Raji (cell line): ENCODE measurements around the gene COL16A1.

Experiments used
- POLR2A ChIP-seq: IDR thresholded peaks from 2 replicates; pipeline ENCODE4 v1.6.1; 2011; ENCODE audit warnings: low read depth, low read length, control low read depth; ENCODE audit not compliant: insufficient read depth

Gene COL16A1

GRCh38 chr1:31658721-31659120, 45.1 kb downstream of the COL16A1 start:
- no peak for TF ChIP-seq POLR2A

- no peak for TF ChIP-seq POLR2A
These were observed 45.8 kb downstream of the COL16A1 start for GRCh38 chr1:31657972-31658510.

GRCh38 chr1:31657020-31657804, 46.6 kb downstream of the COL16A1 start:
- no peak for TF ChIP-seq POLR2A

GRCh38 chr1:31655756-31656155, 48.1 kb downstream of the COL16A1 start:
- no peak for TF ChIP-seq POLR2A

GRCh38 chr1:31655104-31655503, 48.7 kb downstream of the COL16A1 start:
- TF ChIP-seq POLR2A, result no peak

GRCh38 chr1:31654474-31654776, 49.4 kb downstream of the COL16A1 start:
- TF ChIP-seq POLR2A, result no peak

GRCh38 chr1:31653717-31654473, 49.9 kb downstream of the COL16A1 start:
- TF ChIP-seq POLR2A, result no peak

GRCh38 chr1:31652891-31653499, 50.8 kb downstream of the COL16A1 start:
- TF ChIP-seq POLR2A, result no peak

- TF ChIP-seq POLR2A, result no peak
These were observed 52.1 kb downstream of the COL16A1 start for GRCh38 chr1:31651766-31652165.

- no peak for TF ChIP-seq POLR2A
These were observed 52.8 kb downstream of the COL16A1 start for GRCh38 chr1:31651089-31651420.

GRCh38 chr1:31650161-31651088, 53.4 kb downstream of the COL16A1 start:
- no peak for TF ChIP-seq POLR2A

GRCh38 chr1:31648641-31649357, 55.0 kb downstream of the COL16A1 start:
- no peak for TF ChIP-seq POLR2A

- no peak for TF ChIP-seq POLR2A
These were observed 55.6 kb downstream of the COL16A1 start for GRCh38 chr1:31648190-31648589.

- no peak for TF ChIP-seq POLR2A
These were observed 56.7 kb downstream of the COL16A1 start for GRCh38 chr1:31647106-31647505.

- TF ChIP-seq POLR2A, result no peak
These were observed 57.4 kb downstream of the COL16A1 start for GRCh38 chr1:31646259-31646960.
